Nephron progenitor cell (in vitro differentiated cells): ENCODE data around the gene SLC23A1.

ENCODE experiments used
- DNase-seq: peaks from one replicate; pipeline ENCODE4 v3.0.0; 2021
- H3K27ac Mint-ChIP-seq: 2 replicates; pipeline ENCODE4 v1.8.0; 2021; ENCODE audit warnings: mild to moderate bottlenecking, moderate library complexity, mixed read lengths
- H3K27me3 Mint-ChIP-seq: 2 replicates; pipeline ENCODE4 v1.8.0; 2021; ENCODE audit warnings: mild to moderate bottlenecking, low read depth, mixed read lengths; ENCODE audit not compliant: poor library complexity
- H3K36me3 Mint-ChIP-seq: 2 replicates; pipeline ENCODE4 v1.8.0; 2021; ENCODE audit warnings: low read depth, mixed read lengths
- H3K4me1 Mint-ChIP-seq: 2 replicates; pipeline ENCODE4 v1.8.0; 2021; ENCODE audit warnings: mixed read lengths
- H3K4me3 Mint-ChIP-seq: 2 replicates; pipeline ENCODE4 v1.8.0; 2021; ENCODE audit warnings: mild to moderate bottlenecking, moderate library complexity, mixed read lengths
- H3K9me3 Mint-ChIP-seq: 2 replicates; pipeline ENCODE4 v1.8.0; 2021; ENCODE audit warnings: mild to moderate bottlenecking, moderate library complexity, mixed read lengths
- TF ChIP-seq, protein P1 (sequence below): fragments of 200-600 bp; sonication (generic); IDR thresholded peaks from 2 replicates; pipeline ENCODE4 v1.5.0; 2021; ENCODE audit warnings: antibody characterized with exemption

SLC23A1 gene

GRCh38 chr5:139394123-139394653 lies 11.1 kb upstream of the SLC23A1 start:
- peak; percentile 79 for DNase-seq
- H3K36me3 Mint-ChIP-seq = peaks cover 21% of the 10 kb centered on the region
- no peaks in the 10 kb centered on the region for H3K9me3 Mint-ChIP-seq
- H3K4me3 Mint-ChIP-seq = peak overlapping the region; percentile 81
- H3K27me3 Mint-ChIP-seq = peaks cover 68% of the 10 kb centered on the region
- peaks cover 11% of the 10 kb centered on the region for H3K4me1 Mint-ChIP-seq
- H3K27ac Mint-ChIP-seq = no peak overlapping the region
- TF ChIP-seq, protein P1, sequence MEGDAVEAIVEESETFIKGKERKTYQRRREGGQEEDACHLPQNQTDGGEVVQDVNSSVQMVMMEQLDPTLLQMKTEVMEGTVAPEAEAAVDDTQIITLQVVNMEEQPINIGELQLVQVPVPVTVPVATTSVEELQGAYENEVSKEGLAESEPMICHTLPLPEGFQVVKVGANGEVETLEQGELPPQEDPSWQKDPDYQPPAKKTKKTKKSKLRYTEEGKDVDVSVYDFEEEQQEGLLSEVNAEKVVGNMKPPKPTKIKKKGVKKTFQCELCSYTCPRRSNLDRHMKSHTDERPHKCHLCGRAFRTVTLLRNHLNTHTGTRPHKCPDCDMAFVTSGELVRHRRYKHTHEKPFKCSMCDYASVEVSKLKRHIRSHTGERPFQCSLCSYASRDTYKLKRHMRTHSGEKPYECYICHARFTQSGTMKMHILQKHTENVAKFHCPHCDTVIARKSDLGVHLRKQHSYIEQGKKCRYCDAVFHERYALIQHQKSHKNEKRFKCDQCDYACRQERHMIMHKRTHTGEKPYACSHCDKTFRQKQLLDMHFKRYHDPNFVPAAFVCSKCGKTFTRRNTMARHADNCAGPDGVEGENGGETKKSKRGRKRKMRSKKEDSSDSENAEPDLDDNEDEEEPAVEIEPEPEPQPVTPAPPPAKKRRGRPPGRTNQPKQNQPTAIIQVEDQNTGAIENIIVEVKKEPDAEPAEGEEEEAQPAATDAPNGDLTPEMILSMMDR = peak; percentile 54

- DNase-seq = no peak
- peak overlapping the region; percentile 81 for H3K4me3 Mint-ChIP-seq
- no peak overlapping the region for H3K27ac Mint-ChIP-seq
- no peaks in the 10 kb centered on the region for H3K9me3 Mint-ChIP-seq
- H3K27me3 Mint-ChIP-seq = peaks cover 68% of the 10 kb centered on the region
- peaks cover 18% of the 10 kb centered on the region for H3K36me3 Mint-ChIP-seq
- TF ChIP-seq, protein P1 = no peak
- H3K4me1 Mint-ChIP-seq = peaks cover 11% of the 10 kb centered on the region
Measured at GRCh38 chr5:139393497-139394122, 10.5 kb upstream of the SLC23A1 start.

- peaks cover 19% of the 10 kb centered on the region for H3K4me1 Mint-ChIP-seq
- H3K4me3 Mint-ChIP-seq = peak overlapping the region; percentile 81
- no peak overlapping the region for H3K27ac Mint-ChIP-seq
- H3K27me3 Mint-ChIP-seq = peaks cover 66% of the 10 kb centered on the region
- peaks cover 16% of the 10 kb centered on the region for H3K36me3 Mint-ChIP-seq
- TF ChIP-seq, protein P1 = peak; percentile 64
- no peaks in the 10 kb centered on the region for H3K9me3 Mint-ChIP-seq
- DNase-seq = peak; percentile 87
Measured at GRCh38 chr5:139392678-139393496, 9.8 kb upstream of the SLC23A1 start.

DNA sequence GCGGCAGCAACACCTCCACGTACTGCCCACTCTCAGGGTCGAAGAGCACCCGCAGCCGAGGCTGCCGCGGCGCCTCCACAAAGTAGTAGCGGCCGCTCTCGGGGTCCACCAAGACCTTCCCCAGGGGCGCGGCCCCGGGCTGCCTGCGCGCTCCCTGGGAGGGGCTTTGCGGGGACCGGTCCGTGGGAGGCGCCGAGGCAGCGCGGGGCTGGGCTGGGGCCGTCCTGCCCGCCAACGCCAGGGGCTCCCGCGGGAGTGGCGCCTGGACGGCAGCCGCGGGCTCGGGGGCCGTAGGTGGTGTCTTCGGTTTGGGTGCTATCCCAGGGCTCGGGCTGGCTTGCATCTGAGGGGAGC lies 9.2 kb upstream of the SLC23A1 start:
- Mint-ChIP-seq H3K27ac (no peak overlapping the region), H3K4me1 (peaks cover 19% of the 10 kb centered on the region), H3K36me3 (peaks cover 12% of the 10 kb centered on the region), H3K9me3 (no peaks in the 10 kb centered on the region), H3K27me3 (peaks cover 61% of the 10 kb centered on the region), H3K4me3 (no peak overlapping the region)
- TF ChIP-seq, protein P1 = no peak
- no peak for DNase-seq

DNA sequence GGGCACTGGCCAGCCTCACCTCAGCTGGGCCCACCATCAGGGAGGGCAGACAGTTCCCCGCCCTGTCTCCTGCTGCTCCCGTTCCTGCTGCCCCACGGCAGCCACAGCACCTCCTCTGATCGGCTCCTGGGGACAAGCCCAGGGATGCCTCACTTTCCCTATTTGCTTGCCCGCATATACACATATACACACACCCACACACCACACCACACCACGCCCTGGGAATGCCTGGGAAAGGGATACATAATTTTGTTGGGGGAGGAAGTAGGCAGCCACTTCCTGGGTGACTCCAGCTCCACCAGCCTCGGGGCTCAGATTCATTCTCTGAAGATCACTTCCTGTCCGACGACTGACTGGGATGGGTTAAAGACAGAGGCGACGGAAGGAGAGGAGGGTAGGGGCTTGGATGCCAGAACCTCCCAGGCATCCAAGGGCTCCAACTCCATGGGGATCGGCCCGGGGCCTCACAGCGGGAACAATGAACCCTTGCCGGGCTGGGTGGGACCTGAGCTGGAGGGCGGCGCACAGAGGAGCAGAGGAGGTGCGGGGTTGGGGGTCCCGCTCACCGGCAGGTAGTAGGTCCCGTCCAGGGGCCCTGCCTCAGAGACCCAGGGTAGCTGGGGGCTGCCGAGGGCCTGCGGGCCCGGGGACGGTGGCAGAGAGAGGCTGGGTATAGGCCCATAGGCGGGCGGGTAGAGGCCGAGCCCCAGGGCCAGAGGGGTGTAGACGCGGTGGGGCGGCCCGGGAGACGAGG lies 8.7 kb upstream of the SLC23A1 start:
- Mint-ChIP-seq H3K27ac (no peak overlapping the region), H3K36me3 (peaks cover 6% of the 10 kb centered on the region), H3K27me3 (peaks cover 57% of the 10 kb centered on the region), H3K4me1 (peaks cover 19% of the 10 kb centered on the region), H3K4me3 (no peak overlapping the region), H3K9me3 (no peaks in the 10 kb centered on the region)
- no peak for DNase-seq
- TF ChIP-seq, protein P1 = no peak
